NCI-H748 (cell line): ENCODE data around the gene ZNF428.
A peak's percentile ranks its signal among the peaks of the same experiment; 100 is the strongest.
"Not testable (repeated sequence)": the region's sequence is repeated elsewhere in the genome, so short reads cannot be mapped to it uniquely, and the experiment has no call there.

Source experiments
- DNase-seq: peaks from one replicate; lab custom pipeline; 2025; ENCODE audit not compliant: unreplicated experiment; lab: John Stamatoyannopoulos, UW

Gene ZNF428

GRCh38 chr19:43640424-43640757, 21.0 kb upstream of the ZNF428 start:
- DNase-seq, result no peak

DNA sequence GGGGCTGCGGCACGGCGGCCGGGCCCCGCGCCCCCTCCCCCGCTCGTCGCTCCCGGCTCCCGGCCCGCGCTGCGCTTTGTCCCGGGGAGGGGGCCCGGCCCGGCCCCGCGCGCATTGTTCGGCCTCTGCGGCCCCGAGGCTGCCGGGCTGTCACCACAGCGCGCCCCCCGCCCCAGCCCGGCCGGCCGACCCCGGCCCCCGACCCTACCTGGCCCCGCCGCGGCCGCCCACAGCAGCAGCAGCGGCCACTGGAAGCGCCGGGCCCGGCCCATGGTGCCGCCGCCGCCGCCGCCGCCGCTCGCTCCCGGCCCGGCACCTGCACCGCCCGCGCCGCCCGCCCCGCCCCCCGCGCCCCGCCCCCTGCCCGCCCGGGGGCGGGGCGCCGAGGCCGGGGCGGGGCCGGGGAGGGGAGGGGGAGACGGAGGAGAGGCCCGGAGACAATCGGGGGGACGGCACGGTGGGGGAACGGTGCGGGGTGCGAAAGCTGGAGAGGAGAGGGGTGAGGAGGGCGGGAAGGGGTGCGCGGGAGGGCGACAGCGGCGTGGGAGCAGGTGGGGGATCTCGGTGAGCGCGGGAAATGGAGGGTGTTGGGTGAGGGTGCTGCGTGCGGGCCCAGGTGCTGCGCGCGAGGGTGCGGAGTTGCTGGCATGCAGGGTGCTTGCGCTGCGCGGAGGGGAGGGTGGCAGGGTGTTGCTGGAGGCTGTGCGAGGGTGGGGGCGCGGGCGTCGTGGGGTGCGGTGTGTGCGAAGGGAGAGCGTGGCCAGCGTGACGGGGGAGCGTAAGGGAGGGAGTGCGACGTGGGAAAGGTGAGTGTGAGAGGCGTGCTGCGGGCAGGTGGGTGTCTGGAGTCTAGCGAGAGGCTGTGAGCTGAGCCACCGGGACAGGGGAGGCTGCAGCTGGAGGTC, 20.3 kb upstream of the ZNF428 start, which contains the start of gene CADM4:
TSS of gene CADM4 (minus strand) at position 332 of the 905 bp plus-strand sequence. CDS start at position 272, 60 bp downstream.
- peak; percentile 62 for DNase-seq

DNA sequence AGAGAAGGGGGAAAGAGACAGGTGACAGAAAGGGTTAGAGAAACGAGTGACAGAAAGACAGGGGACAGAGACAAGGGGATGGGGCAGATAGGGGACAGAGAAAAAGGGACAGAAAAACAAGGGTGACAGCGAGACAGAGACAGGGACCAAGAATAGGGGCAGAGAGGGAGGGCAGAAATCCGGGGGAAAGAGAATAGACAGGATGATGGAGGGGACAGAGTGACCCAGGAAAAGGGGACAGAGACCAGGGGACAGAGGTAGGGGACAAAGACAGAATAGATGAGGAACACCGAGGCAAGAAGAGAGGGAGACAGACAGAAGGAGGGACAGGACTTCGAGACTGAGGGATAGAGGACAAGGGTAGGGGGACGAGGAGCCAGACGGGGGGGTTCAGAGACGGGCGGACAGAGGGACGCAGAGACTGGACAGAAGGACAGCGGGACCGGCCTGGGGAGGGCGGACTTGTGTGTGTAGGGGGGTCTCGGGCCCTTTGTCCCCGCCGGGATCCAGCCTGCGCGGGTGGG, 19.6 kb upstream of the ZNF428 start:
- DNase-seq, result no peak

- DNase-seq, result no peak
Observed at GRCh38 chr19:43638214-43638994, 19.0 kb upstream of the ZNF428 start.

DNA sequence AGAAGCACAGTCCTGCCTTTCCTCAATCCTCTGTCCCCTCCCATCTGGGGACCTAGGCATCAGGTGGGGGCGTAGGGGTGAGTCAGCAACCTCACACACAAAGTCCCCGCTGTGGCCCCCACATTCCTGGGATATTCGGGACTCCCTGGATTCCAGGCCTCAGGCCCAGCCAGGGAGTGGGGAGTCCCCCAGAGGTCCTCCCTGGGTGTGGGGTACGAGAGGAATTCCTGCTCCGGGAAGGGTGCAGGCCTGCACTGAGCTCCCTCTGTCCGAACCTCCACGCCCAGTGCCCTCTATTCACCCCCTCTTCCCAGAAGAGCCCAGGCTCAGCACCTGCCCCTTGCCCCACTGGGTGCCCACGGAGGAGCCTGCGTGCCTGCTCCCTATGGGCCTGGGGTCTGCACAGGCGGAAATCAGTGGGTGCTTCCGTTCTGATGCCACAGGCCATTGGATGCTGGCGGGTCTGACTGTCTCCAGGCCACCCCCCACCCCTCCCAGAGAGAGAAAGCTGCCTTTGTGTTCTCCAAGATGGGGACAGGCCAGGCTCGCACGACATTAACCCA, 16.8 kb upstream of the ZNF428 start:
- no peak for DNase-seq

- not testable (repeated sequence) for DNase-seq
Observed at GRCh38 chr19:43635561-43635940, 16.1 kb upstream of the ZNF428 start.

DNA sequence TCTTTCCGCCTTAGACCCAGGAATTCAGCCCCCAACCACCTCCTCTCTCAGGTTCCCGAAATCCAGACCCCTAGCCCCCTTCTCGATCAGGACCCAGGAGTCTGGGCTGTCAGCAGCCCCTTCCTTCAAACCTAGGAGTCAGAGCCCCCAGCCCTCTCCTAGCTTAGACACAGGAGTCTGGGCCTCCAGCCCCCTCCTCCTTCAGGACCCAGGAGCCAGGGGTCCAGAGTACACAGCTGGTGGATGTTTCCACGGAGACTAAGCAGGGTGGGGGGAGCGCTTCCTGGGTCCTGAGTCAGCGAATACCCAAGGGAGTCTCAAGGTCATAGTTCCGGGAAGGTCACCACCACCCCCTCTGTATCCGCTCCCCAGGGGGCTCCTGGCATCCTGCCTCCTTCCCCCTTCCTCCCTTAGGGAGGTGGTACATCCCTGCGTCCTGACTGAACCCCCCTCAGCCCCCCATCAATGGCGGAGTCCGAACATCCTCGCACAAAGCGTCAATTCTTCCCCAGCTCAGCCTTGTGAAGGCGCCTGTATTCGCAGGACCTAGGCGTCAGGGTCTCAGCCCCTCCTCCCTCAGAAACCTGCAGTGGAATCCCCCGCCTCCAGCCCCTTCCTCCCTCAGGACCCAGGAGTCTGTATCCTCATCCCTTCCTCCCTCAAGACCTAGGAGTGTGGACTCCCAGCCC, 15.6 kb upstream of the ZNF428 start:
- DNase-seq, result no peak

GRCh38 chr19:43634506-43634871, 15.1 kb upstream of the ZNF428 start:
- DNase-seq, result no peak

GRCh38 chr19:43634068-43634467, 14.6 kb upstream of the ZNF428 start:
- DNase-seq, result no peak

DNA sequence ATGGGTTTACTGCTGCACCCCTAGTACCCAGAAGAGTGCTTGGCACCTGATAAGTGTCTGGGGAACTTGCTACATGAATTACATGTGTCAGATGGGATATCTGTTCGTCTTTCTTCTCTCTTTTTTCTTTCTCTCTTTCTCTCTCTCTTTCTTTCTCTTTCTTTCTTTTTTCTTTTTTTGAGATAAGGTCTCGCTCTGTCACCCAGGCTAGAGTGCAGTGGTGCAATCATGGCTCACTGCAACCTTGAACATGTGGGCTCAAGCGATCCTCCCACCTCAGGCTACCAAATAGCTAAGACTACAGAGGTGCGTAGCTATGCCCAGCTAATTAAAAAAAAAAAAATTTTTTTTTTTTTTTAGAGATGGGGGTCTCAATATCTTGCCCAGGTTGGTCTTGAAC, 14.1 kb upstream of the ZNF428 start:
- DNase-seq, result no peak

DNA sequence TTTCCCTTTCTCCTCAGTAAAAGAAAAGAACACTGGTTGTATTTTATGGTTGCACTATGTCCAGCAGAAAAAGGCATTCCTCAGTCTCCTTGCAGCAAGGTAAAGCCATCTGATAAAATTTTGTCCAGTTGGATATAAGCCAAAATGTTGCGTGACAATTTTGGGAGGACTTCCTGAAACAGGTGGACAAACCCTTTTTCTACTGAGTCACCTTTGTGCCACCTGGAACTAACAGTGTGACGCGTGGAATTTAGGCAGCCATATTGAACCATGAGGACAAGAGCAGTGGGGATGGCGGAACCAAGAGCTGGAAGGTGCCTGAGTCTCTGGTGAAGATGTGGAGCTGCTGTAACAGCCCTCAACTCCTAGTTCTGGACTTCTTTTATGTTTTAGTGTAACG, 12.1 kb upstream of the ZNF428 start:
- no peak for DNase-seq

DNA sequence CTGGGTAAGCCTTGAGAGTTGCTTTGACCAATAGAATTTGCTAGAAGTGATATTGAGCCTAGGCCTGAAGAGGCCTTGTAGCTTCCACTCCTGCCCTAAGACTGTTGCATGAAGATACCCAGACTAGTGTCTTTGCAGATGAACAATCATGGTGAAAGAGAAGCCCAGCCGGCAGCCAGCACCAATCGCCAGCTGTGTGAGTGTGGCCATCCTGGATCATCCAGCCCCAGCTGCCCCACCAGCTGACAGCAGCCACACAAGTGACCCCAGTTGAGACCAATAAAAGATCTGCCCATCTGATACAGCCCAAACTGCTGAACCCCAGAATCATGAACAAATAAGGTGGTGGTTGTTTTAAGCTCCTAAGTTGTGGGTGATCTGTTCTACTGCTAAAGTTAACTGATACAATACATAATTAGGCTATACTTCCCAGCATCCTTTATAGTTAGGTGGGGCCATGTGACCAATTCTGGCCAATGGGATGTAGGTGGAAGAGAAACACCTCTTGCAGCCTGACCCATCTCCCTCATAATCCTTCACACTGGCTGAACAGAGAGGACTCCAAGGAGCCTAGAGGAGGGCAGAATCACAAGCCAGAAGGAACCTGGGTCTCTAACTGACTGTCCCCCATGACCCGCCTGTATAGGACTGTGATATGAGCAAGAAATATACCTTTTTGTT, 9.4 kb upstream of the ZNF428 start:
- DNase-seq, result no peak

DNA sequence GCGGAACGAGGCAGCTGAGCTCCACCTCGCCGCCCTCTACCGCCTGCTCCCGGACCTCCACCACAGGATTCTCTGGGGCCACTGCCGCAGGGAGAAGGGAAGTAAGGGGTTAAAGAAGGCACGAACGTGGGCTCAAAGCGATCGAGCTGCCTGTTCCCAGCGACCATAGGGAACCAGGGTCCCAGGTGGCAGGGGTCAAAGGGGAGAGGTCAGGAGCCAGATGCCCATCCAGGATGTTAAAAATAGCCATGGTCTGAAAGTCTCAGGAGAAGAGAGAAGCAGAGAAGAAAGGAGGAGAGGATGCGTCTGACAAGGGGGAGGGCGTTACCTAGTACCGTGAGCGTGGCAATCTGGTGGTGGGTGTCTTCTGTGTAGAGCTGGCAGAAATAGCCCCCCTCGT, 7.4 kb upstream of the ZNF428 start:
- DNase-seq, result no peak

- no peak for DNase-seq
Observed at GRCh38 chr19:43625918-43626579, 6.6 kb upstream of the ZNF428 start.

DNA sequence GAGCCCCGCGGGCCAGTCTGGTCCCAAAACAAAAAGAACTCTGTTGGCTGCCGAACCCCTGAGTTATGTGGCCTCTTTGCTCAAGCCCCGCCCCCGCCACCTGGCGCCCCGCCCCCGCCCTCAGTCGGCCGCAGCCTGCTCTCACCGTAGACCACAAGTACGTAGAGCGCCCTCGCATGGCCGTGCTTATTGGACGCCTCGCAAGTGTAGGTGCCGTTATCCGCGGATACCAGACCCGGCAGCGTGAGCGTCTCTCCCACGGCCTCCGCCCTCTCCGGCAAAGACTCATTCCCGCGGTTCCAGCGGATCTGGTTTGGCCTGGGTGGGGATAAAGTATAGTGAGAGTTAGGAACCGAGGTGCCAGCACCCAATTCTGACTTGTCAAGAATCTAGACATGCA, 5.5 kb upstream of the ZNF428 start:
- DNase-seq, result no peak

DNA sequence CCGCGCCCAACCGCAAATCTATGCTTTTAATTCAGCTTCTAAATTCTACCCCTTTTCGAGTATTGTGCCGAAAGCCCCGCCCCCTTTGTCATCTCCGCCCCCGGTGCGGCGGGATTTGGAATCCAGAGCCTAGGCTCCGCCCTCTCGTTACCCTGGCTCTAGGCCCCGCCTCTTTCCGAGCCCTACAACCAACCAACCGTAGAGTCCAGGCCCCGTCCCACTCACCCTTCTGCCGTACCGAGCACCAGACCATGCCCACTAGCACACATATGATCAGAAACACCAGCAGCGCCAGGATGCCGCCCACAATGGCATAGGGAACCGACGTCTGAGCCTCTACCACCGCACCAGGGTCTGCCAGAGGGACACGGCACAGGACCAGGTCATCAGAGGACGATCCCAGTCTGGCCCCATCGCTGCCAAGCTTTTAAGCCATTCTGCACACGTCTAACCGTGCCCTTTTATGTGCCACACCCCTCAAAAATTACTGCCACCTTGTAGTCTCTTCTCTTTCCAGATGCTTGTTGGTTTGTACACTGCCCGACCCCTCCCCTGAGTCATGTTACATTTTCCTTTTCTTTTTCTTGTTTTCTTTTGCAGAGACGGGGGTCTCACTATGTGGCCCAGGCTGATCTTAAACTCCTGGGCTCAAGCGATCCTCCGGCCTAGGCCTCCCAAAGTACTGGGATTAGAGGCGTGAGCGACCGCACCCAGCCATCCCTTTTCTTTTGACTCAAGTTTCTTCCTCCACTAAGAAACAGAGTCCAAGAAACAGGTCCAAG, 4.7 kb upstream of the ZNF428 start:
- DNase-seq, result no peak

- DNase-seq, result no peak
Observed at GRCh38 chr19:43622956-43623355, 3.5 kb upstream of the ZNF428 start.

GRCh38 chr19:43622070-43622469, 2.6 kb upstream of the ZNF428 start:
- DNase-seq, result no peak
